K562 (cell line): ENCODE data around the gene IFT27. TPM values are rescaled to one million over a fixed set of nuclear protein-coding genes. Genes with fewer than 3 reads are reported as not detected.
A peak's percentile ranks its signal among the peaks of the same experiment; 100 is the strongest.

Source experiments
- ATAC-seq: fragments of 200-7000 bp; cut with Tn5 transposase; 3 replicates; pipeline ENCODE4 v1.9.1; 2020; ENCODE audit warnings: moderate library complexity
- BruUV-seq: library from RNA; stranded (reverse); fragments of 400-500 nt; replicated peaks from 2 replicates; lab custom pipeline; 2021; lab: Mats Ljungman, UMichigan
- CTCF ChIA-PET: fragments of 300-600 bp; formaldehyde crosslinking; extraction: SDS; loops from one replicate; lab custom pipeline; 2021; ENCODE audit warnings: low intra/inter-chr PET ratio; lab: Yijun Ruan, JAX
- POLR2A ChIA-PET: fragments of 300-600, 350-650 bp; sonication (Branson Sonifier 250); formaldehyde crosslinking; extraction: SDS; loops from one replicate; lab custom pipeline; 2021; ENCODE audit warnings: antibody characterized with exemption, inconsistent platforms; lab: Yijun Ruan, JAX
- DNase-seq, 4 experiments: peaks; one replicate each; pipeline versions ENCODE4 v3.0.0 to v3.0.0-alpha.2; 2011 to 2018; ENCODE audit warnings: low spot score in 3 of 4, mixed read lengths in 3 of 4; ENCODE audit errors: extremely low read depth in 1 of 4
- FAIRE-seq: peaks from 2 replicates; lab custom pipeline; 2011; peaks lifted over from hg19 to GRCh38; lab: Jason Lieb, UNC
- H2AFZ ChIP-seq: 2 replicates; pipeline ENCODE4 v1.6.0; 2011; ENCODE audit warnings: low read depth, low read length, control low read depth, inconsistent platforms
- H3K27ac ChIP-seq: fragments of 200-600 bp; 3 replicates; pipeline ENCODE4 v1.8.0; 2011; ENCODE audit warnings: low read depth, mild to moderate bottlenecking, control low read depth, inconsistent platforms, low read length, moderate library complexity, mixed read lengths; ENCODE audit errors: extremely low read depth
- H3K27me3 ChIP-seq, 2 experiments: fragments of 300-600 bp in 1 of 2; 2 replicates in 1 of 2; 3 replicates in 1 of 2; pipeline versions ENCODE4 v1.6.0 to v1.8.0; 2011; ENCODE audit warnings: inconsistent platforms in 2 of 2, low read length in 2 of 2, mild to moderate bottlenecking in 1 of 2, mixed read lengths in 1 of 2, moderate library complexity in 1 of 2; ENCODE audit not compliant: control insufficient read depth in 2 of 2, insufficient read depth in 2 of 2
- H3K36me3 ChIP-seq: fragments of 300-600 bp; 3 replicates; pipeline ENCODE4 v1.8.0; 2011; ENCODE audit warnings: mild to moderate bottlenecking, low read length, inconsistent platforms; ENCODE audit not compliant: control insufficient read depth, insufficient read depth
- H3K4me1 ChIP-seq, 2 experiments: fragments of 200-600 bp in 1 of 2; replicated peaks in 1 of 2; 2 replicates in 1 of 2; 3 replicates in 1 of 2; pipeline versions ENCODE4 v1.5.1 to v1.8.0; 2011; ENCODE audit warnings: inconsistent platforms in 2 of 2, low read length in 2 of 2, mild to moderate bottlenecking in 1 of 2, mixed read lengths in 1 of 2, moderate library complexity in 1 of 2; ENCODE audit not compliant: control insufficient read depth in 2 of 2, insufficient read depth in 2 of 2
- H3K4me2 ChIP-seq: 2 replicates; pipeline ENCODE4 v1.6.1; 2011; ENCODE audit warnings: low read length, control low read depth, inconsistent platforms, mixed read lengths; ENCODE audit not compliant: insufficient read depth
- H3K4me3 ChIP-seq: fragments of 200-600 bp; sonication (generic), shearing (Covaris generic); 2 replicates; pipeline ENCODE4 v1.5.1; 2016; ENCODE audit warnings: control low read depth, inconsistent platforms
- H3K79me2 ChIP-seq: fragments of 200-600 bp; 3 replicates; pipeline ENCODE4 v1.8.0; 2011; ENCODE audit warnings: low read length, inconsistent platforms; ENCODE audit not compliant: control insufficient read depth, insufficient read depth
- H3K9ac ChIP-seq, 2 experiments: 2 replicates each; pipeline versions ENCODE4 v1.6.0 to v1.6.1; 2011; ENCODE audit warnings: low read depth in 2 of 2, low read length in 2 of 2, control low read depth in 1 of 2, inconsistent platforms in 1 of 2, mild to moderate bottlenecking in 1 of 2, mixed read lengths in 1 of 2; ENCODE audit not compliant: insufficient read depth in 1 of 2
- H3K9me1 ChIP-seq: one replicate; pipeline ENCODE4 v1.6.0; 2011; ENCODE audit warnings: inconsistent platforms, mild to moderate bottlenecking, low read length, moderate library complexity; ENCODE audit not compliant: control insufficient read depth, insufficient read depth
- H3K9me3 ChIP-seq: replicated peaks from 2 replicates; pipeline ENCODE4 v1.5.1; 2011; ENCODE audit warnings: low read depth, low read length, inconsistent platforms; ENCODE audit not compliant: control insufficient read depth, insufficient read depth
- H4K20me1 ChIP-seq: replicated peaks from 2 replicates; pipeline ENCODE4 v1.6.1; 2011; ENCODE audit warnings: low read length, inconsistent platforms, mixed read lengths; ENCODE audit not compliant: control insufficient read depth, insufficient read depth
- MCM2 ChIP-seq: fragments of 450-650 bp; IDR thresholded peaks from 2 replicates; pipeline ENCODE4 v1.6.1; 2017; ENCODE audit warnings: low read depth, mild to moderate bottlenecking
- MIER1 ChIP-seq: fragments of 450-650 bp; IDR thresholded peaks from 2 replicates; pipeline ENCODE4 v1.6.1; 2016; ENCODE audit warnings: antibody characterized with exemption, mild to moderate bottlenecking, low read depth
- POLR2B ChIP-seq: fragments of 450-650 bp; IDR thresholded peaks from 2 replicates; pipeline ENCODE4 v1.6.1; 2018; ENCODE audit warnings: low read depth; ENCODE audit not compliant: partially characterized antibody
- TCF3 ChIP-seq: sonication (generic); formaldehyde crosslinking; IDR thresholded peaks from 2 replicates; pipeline ENCODE4 v1.4.0; 2020; ENCODE audit warnings: mild to moderate bottlenecking, missing genetic modification reagents
- ZC3H8 ChIP-seq: fragments of 450-650 bp; IDR thresholded peaks from 2 replicates; pipeline ENCODE4 v1.6.1; 2017
- ZNF134 ChIP-seq: fragments of 250-450 bp; sonication (Bioruptor Pico); conservative IDR thresholded peaks from 2 replicates; pipeline ENCODE4 v1.4.0; 2020
- ZNF778 ChIP-seq: fragments of 450-650 bp; formaldehyde crosslinking; IDR thresholded peaks from 2 replicates; pipeline ENCODE4 v1.4.0; 2020; ENCODE audit warnings: mild to moderate bottlenecking, moderate library complexity
- WGBS: fragments of 100-300 bp; shearing (Covaris generic); methylation state at CpG from one replicate; pipeline ENCODE4 v1.1.6; 2016; ENCODE audit warnings: low coverage, mixed read lengths; ENCODE audit not compliant: insufficient coverage; ENCODE audit errors: missing lambda C conversion rate; 5-methylcytosine and 5-hydroxymethylcytosine counted together
- in situ Hi-C: fragments of 300-500 bp; cut with MboI; formaldehyde crosslinking; loops from 4 replicates; pipeline ENCODE4 v1.15.0; 2018; ENCODE audit warnings: inconsistent platforms, mixed read lengths
- intact Hi-C: fragments of 100-400 bp; cut with micrococcal nuclease; formaldehyde crosslinking; loops from 2 replicates; pipeline ENCODE4 v1.14.2; 2022
- polyA plus RNA-seq, 8 experiments: library from polyadenylated mRNA; depleted of rRNA in 4 of 8; stranded (reverse) in 5 of 8; unstranded in 3 of 8; fragments of >200 nt; fragmentation: Nextera tagmentation in 2 of 8; fragmentation: Illumina TruSeq in 1 of 8; extraction: Ambion mirVana in 2 of 8; extraction: Trizol in 1 of 8; gene quantifications; 2 replicates each; pipeline versions ENCODE4 v1.2.1 to v1.2.3, GENCODE V29; 2011 to 2014; ENCODE audit warnings: inconsistent platforms in 1 of 8, missing spikeins in 1 of 8
- total RNA-seq, 7 experiments: library from RNA; depleted of rRNA in 6 of 7; stranded (reverse); fragments of >200 nt in 6 of 7; fragmentation: Illumina TruSeq in 2 of 7; extraction: Trizol in 2 of 7; gene quantifications; 2 replicates each; pipeline versions ENCODE4 v1.2.1 to v1.2.3, GENCODE V29; 2011 to 2021; ENCODE audit warnings: low replicate concordance in 1 of 7
- TF ChIP-seq, protein P1 (sequence below): sonication (generic); formaldehyde crosslinking; IDR thresholded peaks from 2 replicates; pipeline ENCODE4 v1.8.0; 2023; ENCODE audit warnings: mild to moderate bottlenecking, missing genetic modification reagents
- TF ChIP-seq, protein P2 (sequence below): sonication (generic); formaldehyde crosslinking; IDR thresholded peaks from 2 replicates; pipeline ENCODE4 v1.8.0; 2022; ENCODE audit warnings: mild to moderate bottlenecking, missing genetic modification reagents, borderline replicate concordance
- TF ChIP-seq, protein P3 (sequence below): fragments of 450-650 bp; formaldehyde crosslinking; conservative IDR thresholded peaks from 2 replicates; pipeline ENCODE4 v1.4.0; 2022; ENCODE audit warnings: mild to moderate bottlenecking, missing genetic modification characterization

The IFT27 gene
- total and polyA plus RNA-seq, 9 of the 15 experiments (the other 6 are each of a cell fraction or from before 2014, with no cell fraction given), result 0.01 to 1.4 (median 0.14) TPM; not detected in 1

DNA sequence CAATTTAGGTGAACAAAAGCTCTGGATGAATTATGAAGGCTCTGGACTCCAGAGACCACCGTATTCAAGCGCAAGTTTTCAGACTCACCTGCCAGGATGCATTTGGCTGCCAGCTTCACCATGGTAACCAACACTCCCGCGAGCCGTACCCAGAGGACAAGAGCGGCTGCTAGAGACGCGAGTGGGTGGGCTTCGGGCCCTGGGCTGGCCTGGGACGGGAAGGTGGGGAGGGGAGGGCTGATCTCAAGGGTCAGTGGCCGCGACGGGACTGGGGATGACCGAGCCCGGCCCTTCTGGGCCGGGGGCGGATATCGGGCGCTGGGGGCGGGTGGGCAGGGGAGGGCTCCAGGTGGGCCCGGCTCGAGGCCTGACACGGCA, 344 bp downstream of the IFT27 start:
- no peaks in the 10 kb centered on the region for H3K9me3 ChIP-seq
- WGBS, result 3% methylated on average over 8 of the region's 23 CpGs
- no peak overlapping the region for H3K4me2 ChIP-seq
- H3K36me3 ChIP-seq, result no peaks in the 10 kb centered on the region
- H3K79me2 ChIP-seq, result no peaks in the 10 kb centered on the region
- DNase-seq (no peak), ATAC-seq (no peak), FAIRE-seq (no peak)
- no peak overlapping the region for H2AFZ ChIP-seq
- H3K27me3 ChIP-seq, result peaks cover 0 to 30% of the 10 kb centered on the region in 2 experiments; a peak in 3 of 5 replicates
- CTCF ChIA-PET, result no interaction called here
- no peaks in the 10 kb centered on the region for H3K9me1 ChIP-seq
- TF ChIP-seq MIER1 (no peak), ZNF134 (no peak), MCM2 (no peak), TCF3 (CRISPR knock-in tag) (no peak), ZC3H8 (no peak), POLR2B (no peak), ZNF778 (CRISPR knock-in tag) (no peak)
- TF ChIP-seq, protein P1, sequence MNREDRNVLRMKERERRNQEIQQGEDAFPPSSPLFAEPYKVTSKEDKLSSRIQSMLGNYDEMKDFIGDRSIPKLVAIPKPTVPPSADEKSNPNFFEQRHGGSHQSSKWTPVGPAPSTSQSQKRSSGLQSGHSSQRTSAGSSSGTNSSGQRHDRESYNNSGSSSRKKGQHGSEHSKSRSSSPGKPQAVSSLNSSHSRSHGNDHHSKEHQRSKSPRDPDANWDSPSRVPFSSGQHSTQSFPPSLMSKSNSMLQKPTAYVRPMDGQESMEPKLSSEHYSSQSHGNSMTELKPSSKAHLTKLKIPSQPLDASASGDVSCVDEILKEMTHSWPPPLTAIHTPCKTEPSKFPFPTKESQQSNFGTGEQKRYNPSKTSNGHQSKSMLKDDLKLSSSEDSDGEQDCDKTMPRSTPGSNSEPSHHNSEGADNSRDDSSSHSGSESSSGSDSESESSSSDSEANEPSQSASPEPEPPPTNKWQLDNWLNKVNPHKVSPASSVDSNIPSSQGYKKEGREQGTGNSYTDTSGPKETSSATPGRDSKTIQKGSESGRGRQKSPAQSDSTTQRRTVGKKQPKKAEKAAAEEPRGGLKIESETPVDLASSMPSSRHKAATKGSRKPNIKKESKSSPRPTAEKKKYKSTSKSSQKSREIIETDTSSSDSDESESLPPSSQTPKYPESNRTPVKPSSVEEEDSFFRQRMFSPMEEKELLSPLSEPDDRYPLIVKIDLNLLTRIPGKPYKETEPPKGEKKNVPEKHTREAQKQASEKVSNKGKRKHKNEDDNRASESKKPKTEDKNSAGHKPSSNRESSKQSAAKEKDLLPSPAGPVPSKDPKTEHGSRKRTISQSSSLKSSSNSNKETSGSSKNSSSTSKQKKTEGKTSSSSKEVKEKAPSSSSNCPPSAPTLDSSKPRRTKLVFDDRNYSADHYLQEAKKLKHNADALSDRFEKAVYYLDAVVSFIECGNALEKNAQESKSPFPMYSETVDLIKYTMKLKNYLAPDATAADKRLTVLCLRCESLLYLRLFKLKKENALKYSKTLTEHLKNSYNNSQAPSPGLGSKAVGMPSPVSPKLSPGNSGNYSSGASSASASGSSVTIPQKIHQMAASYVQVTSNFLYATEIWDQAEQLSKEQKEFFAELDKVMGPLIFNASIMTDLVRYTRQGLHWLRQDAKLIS (CRISPR knock-in tag), result no peak
- TF ChIP-seq, protein P2, sequence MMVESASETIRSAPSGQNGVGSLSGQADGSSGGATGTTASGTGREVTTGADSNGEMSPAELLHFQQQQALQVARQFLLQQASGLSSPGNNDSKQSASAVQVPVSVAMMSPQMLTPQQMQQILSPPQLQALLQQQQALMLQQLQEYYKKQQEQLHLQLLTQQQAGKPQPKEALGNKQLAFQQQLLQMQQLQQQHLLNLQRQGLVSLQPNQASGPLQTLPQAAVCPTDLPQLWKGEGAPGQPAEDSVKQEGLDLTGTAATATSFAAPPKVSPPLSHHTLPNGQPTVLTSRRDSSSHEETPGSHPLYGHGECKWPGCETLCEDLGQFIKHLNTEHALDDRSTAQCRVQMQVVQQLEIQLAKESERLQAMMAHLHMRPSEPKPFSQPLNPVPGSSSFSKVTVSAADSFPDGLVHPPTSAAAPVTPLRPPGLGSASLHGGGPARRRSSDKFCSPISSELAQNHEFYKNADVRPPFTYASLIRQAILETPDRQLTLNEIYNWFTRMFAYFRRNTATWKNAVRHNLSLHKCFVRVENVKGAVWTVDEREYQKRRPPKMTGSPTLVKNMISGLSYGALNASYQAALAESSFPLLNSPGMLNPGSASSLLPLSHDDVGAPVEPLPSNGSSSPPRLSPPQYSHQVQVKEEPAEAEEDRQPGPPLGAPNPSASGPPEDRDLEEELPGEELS (CRISPR knock-in tag), result no peak
- TF ChIP-seq, protein P3, sequence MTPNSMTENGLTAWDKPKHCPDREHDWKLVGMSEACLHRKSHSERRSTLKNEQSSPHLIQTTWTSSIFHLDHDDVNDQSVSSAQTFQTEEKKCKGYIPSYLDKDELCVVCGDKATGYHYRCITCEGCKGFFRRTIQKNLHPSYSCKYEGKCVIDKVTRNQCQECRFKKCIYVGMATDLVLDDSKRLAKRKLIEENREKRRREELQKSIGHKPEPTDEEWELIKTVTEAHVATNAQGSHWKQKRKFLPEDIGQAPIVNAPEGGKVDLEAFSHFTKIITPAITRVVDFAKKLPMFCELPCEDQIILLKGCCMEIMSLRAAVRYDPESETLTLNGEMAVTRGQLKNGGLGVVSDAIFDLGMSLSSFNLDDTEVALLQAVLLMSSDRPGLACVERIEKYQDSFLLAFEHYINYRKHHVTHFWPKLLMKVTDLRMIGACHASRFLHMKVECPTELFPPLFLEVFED, result no peak
- H3K9ac ChIP-seq, result peak overlapping the region in 1 of 2 experiments; percentile 35; a peak in 1 of 4 replicates
- H3K27ac ChIP-seq, result no peak overlapping the region
- POLR2A ChIA-PET, result no interaction called here
- intact Hi-C loops (no loop called here), in situ Hi-C loops (no loop called here)
- H4K20me1 ChIP-seq, result no peaks in the 10 kb centered on the region
- peak overlapping the region; percentile 28 for H3K4me3 ChIP-seq
- H3K4me1 ChIP-seq, result peaks cover 0 to 8% of the 10 kb centered on the region in 2 experiments; a peak in 1 of 5 replicates
- BruUV-seq, result no TSS peak
